ENCODE measurements around the gene RASGRF1.
"Not testable (repeated sequence)": the region's sequence is repeated elsewhere in the genome, so short reads cannot be mapped to it uniquely, and the experiment has no call there.

DNA sequence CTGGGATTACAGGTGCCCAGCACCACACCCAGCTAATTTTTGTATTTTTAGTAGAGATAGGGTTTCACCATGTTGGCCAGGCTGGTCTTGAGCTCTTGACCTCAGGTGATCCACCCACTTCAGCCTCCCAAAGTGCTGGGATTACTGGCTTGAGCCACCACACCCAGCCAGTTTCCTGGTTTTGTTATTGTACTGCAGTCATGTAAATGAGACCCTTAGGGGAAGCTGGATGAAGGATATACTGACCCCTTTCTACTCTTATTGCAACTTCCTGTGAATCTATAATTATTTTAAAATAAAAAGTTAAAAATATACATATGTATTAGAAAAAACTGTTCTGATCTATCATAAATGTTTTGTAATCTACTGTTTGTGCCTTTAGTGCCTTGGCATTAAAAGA, 20.8 kb upstream of the RASGRF1 start:
- not testable (repeated sequence) for TF ChIP-seq SIN3A (IDR thresholded peaks at IDR 0.05; ENCODE audit: borderline replicate concordance, insufficient read depth, low read depth, low read length); POLR2AphosphoS5 (IDR thresholded peaks at IDR 0.05; ENCODE audit: low read depth, low read length)
- TF ChIP-seq, protein P1, sequence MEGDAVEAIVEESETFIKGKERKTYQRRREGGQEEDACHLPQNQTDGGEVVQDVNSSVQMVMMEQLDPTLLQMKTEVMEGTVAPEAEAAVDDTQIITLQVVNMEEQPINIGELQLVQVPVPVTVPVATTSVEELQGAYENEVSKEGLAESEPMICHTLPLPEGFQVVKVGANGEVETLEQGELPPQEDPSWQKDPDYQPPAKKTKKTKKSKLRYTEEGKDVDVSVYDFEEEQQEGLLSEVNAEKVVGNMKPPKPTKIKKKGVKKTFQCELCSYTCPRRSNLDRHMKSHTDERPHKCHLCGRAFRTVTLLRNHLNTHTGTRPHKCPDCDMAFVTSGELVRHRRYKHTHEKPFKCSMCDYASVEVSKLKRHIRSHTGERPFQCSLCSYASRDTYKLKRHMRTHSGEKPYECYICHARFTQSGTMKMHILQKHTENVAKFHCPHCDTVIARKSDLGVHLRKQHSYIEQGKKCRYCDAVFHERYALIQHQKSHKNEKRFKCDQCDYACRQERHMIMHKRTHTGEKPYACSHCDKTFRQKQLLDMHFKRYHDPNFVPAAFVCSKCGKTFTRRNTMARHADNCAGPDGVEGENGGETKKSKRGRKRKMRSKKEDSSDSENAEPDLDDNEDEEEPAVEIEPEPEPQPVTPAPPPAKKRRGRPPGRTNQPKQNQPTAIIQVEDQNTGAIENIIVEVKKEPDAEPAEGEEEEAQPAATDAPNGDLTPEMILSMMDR (IDR thresholded peaks at IDR 0.05): not testable (repeated sequence)

Measured in Panc1 (cell line).